IMR-90 (cell line): ENCODE measurements around the gene ADGRL3. TPM values are rescaled to one million over a fixed set of nuclear protein-coding genes. Genes with fewer than 3 reads are reported as not detected.

Experiments
- ATAC-seq: fragments of 200-7000 bp; cut with Tn5 transposase; 2 replicates; pipeline ENCODE4 v1.9.1; 2020; ENCODE audit warnings: low read depth, mild to moderate bottlenecking, moderate library complexity
- BruUV-seq: library from RNA; stranded (reverse); fragments of 400-500 nt; replicated peaks from 2 replicates; lab custom pipeline; 2021; lab: Mats Ljungman, UMichigan
- CTCF ChIA-PET: fragments of 300-600 bp; formaldehyde crosslinking; extraction: SDS; loops from one replicate; lab custom pipeline; 2021; ENCODE audit warnings: antibody characterized with exemption; lab: Yijun Ruan, JAX
- POLR2A ChIA-PET: fragments of 300-600 bp; sonication (Branson Sonifier 250); formaldehyde crosslinking; loops from one replicate; lab custom pipeline; 2022; ENCODE audit warnings: antibody characterized with exemption; ENCODE audit not compliant: unreplicated experiment; lab: Charles Lee
- DNase-seq: peaks from one replicate; pipeline ENCODE4 v3.0.0; 2013
- H2AFZ ChIP-seq: replicated peaks from 2 replicates; pipeline ENCODE3; 2013; ENCODE audit warnings: low read length, mild to moderate bottlenecking; ENCODE audit not compliant: poor library complexity
- H2AK5ac ChIP-seq: 2 replicates; pipeline ENCODE4 v1.6.1; 2013; ENCODE audit warnings: low read depth, low read length, inconsistent platforms
- H2AK9ac ChIP-seq: replicated peaks from 2 replicates; pipeline ENCODE3; 2013; ENCODE audit warnings: mild to moderate bottlenecking, low read depth, low read length, moderate library complexity; ENCODE audit not compliant: poor library complexity
- H2BK120ac ChIP-seq: 2 replicates; pipeline ENCODE4 v1.6.1; 2013; ENCODE audit warnings: low read depth, low read length, inconsistent platforms
- H2BK15ac ChIP-seq: 3 replicates; pipeline ENCODE4 v1.6.1; 2013; ENCODE audit warnings: low read depth, low read length, inconsistent platforms
- H2BK20ac ChIP-seq: 2 replicates; pipeline ENCODE4 v1.6.1; 2013; ENCODE audit warnings: low read depth, mild to moderate bottlenecking, inconsistent platforms, low read length, moderate library complexity
- H2BK5ac ChIP-seq: 2 replicates; pipeline ENCODE4 v1.6.1; 2013; ENCODE audit warnings: mild to moderate bottlenecking, low read depth, low read length, inconsistent platforms; ENCODE audit not compliant: poor library complexity, severe bottlenecking
- H3K14ac ChIP-seq: replicated peaks from 2 replicates; pipeline ENCODE4 v1.6.1; 2013; ENCODE audit warnings: low read depth, low read length, inconsistent platforms
- H3K18ac ChIP-seq: 2 replicates; pipeline ENCODE4 v1.6.1; 2013; ENCODE audit warnings: low read depth, low read length, control low read depth
- H3K23ac ChIP-seq: 2 replicates; pipeline ENCODE4 v1.6.1; 2013; ENCODE audit warnings: low read depth, low read length, inconsistent platforms
- H3K27ac ChIP-seq: 2 replicates; pipeline ENCODE4 v1.5.1; 2013; ENCODE audit warnings: mild to moderate bottlenecking, control low read depth, low read length; ENCODE audit not compliant: insufficient read depth
- H3K27me3 ChIP-seq: 2 replicates; pipeline ENCODE4 v1.6.1; 2013; ENCODE audit warnings: low read length; ENCODE audit not compliant: control insufficient read depth, insufficient read depth
- H3K36me3 ChIP-seq: 2 replicates; pipeline ENCODE4 v1.6.1; 2013; ENCODE audit warnings: low read length, mixed read lengths; ENCODE audit not compliant: control insufficient read depth, insufficient read depth
- H3K4ac ChIP-seq: 2 replicates; pipeline ENCODE4 v1.6.1; 2013; ENCODE audit warnings: low read depth, low read length, inconsistent platforms
- H3K4me1 ChIP-seq: 2 replicates; pipeline ENCODE4 v1.6.1; 2013; ENCODE audit warnings: low read length, mixed read lengths; ENCODE audit not compliant: control insufficient read depth, insufficient read depth
- H3K4me2 ChIP-seq: 2 replicates; pipeline ENCODE4 v1.6.1; 2013; ENCODE audit warnings: low read depth, mild to moderate bottlenecking, control low read depth, low read length, moderate library complexity
- H3K4me3 ChIP-seq: 2 replicates; pipeline ENCODE4 v1.5.1; 2013; ENCODE audit warnings: low read depth, mild to moderate bottlenecking, control low read depth, low read length, moderate library complexity; ENCODE audit not compliant: insufficient read depth
- H3K56ac ChIP-seq: 2 replicates; pipeline ENCODE4 v1.6.1; 2013; ENCODE audit warnings: low read length, inconsistent platforms; ENCODE audit not compliant: insufficient read depth; ENCODE audit errors: extremely low read depth
- H3K79me1 ChIP-seq, 2 experiments: 2 replicates each; pipeline ENCODE4 v1.6.1; 2013; ENCODE audit warnings: low read length in 2 of 2, inconsistent platforms in 1 of 2, low read depth in 1 of 2
- H3K9ac ChIP-seq: 2 replicates; pipeline ENCODE4 v1.6.1; 2013; ENCODE audit warnings: low read depth, low read length, control low read depth
- H3K9me1 ChIP-seq: 2 replicates; pipeline ENCODE4 v1.6.1; 2013; ENCODE audit warnings: low read length, inconsistent platforms; ENCODE audit not compliant: insufficient read depth
- H3K9me3 ChIP-seq: 2 replicates; pipeline ENCODE4 v1.6.1; 2013; ENCODE audit warnings: low read length; ENCODE audit not compliant: control insufficient read depth, insufficient read depth
- H4K20me1 ChIP-seq: 2 replicates; pipeline ENCODE4 v1.6.1; 2013; ENCODE audit warnings: low read length, inconsistent platforms; ENCODE audit not compliant: insufficient read depth
- H4K5ac ChIP-seq: 2 replicates; pipeline ENCODE4 v1.6.1; 2013; ENCODE audit warnings: mild to moderate bottlenecking, low read depth, low read length, control low read depth
- H4K8ac ChIP-seq, 2 experiments: 2 replicates each; pipeline ENCODE4 v1.6.1; 2013; ENCODE audit warnings: low read depth in 2 of 2, low read length in 2 of 2, control low read depth in 1 of 2, inconsistent platforms in 1 of 2
- H4K91ac ChIP-seq: 2 replicates; pipeline ENCODE4 v1.6.1; 2013; ENCODE audit warnings: low read depth, low read length, inconsistent platforms; ENCODE audit not compliant: insufficient read depth
- BHLHE40 ChIP-seq: fragments of 150-350 bp; IDR thresholded peaks from 2 replicates; pipeline ENCODE4 v1.6.1; 2016; ENCODE audit warnings: mild to moderate bottlenecking, low read depth, low read length
- CEBPB ChIP-seq: IDR thresholded peaks from 2 replicates; pipeline ENCODE4 v1.6.1; 2012; ENCODE audit warnings: low read depth, low read length, improper control_type of control experiment
- FOS ChIP-seq: fragments of 150-350 bp; IDR thresholded peaks from 2 replicates; pipeline ENCODE4 v1.6.1; 2016; ENCODE audit warnings: low read depth, low read length
- MXI1 ChIP-seq: IDR thresholded peaks from 2 replicates; pipeline ENCODE4 v1.6.1; 2012; ENCODE audit warnings: low read depth, mild to moderate bottlenecking, low read length, moderate library complexity, borderline replicate concordance
- NFE2L2 ChIP-seq: fragments of 150-350 bp; IDR thresholded peaks from 2 replicates; pipeline ENCODE4 v1.6.1; 2016; ENCODE audit warnings: low read depth, mild to moderate bottlenecking, low read length
- RAD21 ChIP-seq: IDR thresholded peaks from 2 replicates; pipeline ENCODE4 v1.6.1; 2012; ENCODE audit warnings: low read length, improper control_type of control experiment
- RFX5 ChIP-seq: IDR thresholded peaks from 2 replicates; pipeline ENCODE4 v1.8.0; 2012; ENCODE audit warnings: low read depth, mild to moderate bottlenecking, low read length, moderate library complexity
- WGBS, 2 experiments: methylation state at CpG; one replicate each; pipeline versions ENCODE4 v1.1.5 to v1.1.7; 2013; ENCODE audit warnings: missing lambda C conversion rate in 2 of 2; ENCODE audit not compliant: insufficient read length in 1 of 2; ENCODE audit errors: extremely low coverage in 2 of 2; 5-methylcytosine and 5-hydroxymethylcytosine counted together
- dilution Hi-C: fragments of 300-500 bp; cut with HindIII; formaldehyde crosslinking; loops from one replicate; pipeline ENCODE4 v1.14.3; 2018; ENCODE audit warnings: low sequenced_read_pairs; ENCODE audit not compliant: unreplicated experiment
- in situ Hi-C: fragments of 300-500 bp; cut with MboI; formaldehyde crosslinking; loops from 3 replicates; pipeline ENCODE4 v1.14.3; 2019; ENCODE audit warnings: low sequenced_read_pairs, inconsistent platforms, mixed read lengths
- intact Hi-C: fragments of 100-400 bp; cut with micrococcal nuclease; formaldehyde crosslinking; loops from 2 replicates; pipeline ENCODE4 v1.10.0; 2022
- polyA plus RNA-seq, 3 experiments: library from polyadenylated mRNA; depleted of rRNA; stranded (reverse); fragments of >200 nt; gene quantifications; 2 replicates each; pipeline ENCODE4 v1.2.3, GENCODE V29; 2012; ENCODE audit warnings: low replicate concordance in 1 of 3
- total RNA-seq: library from RNA; depleted of rRNA; stranded (reverse); fragments of >200 nt; gene quantifications from 2 replicates; pipeline ENCODE4 v1.2.3, GENCODE V29; 2012
- TF ChIP-seq, protein P1 (sequence below): fragments of 150-350 bp; IDR thresholded peaks from 2 replicates; pipeline ENCODE4 v1.6.1; 2017; ENCODE audit warnings: mild to moderate bottlenecking, antibody characterized with exemption, low read length, low read depth
- TF ChIP-seq, protein P2 (sequence below): conservative IDR thresholded peaks from 2 replicates; pipeline ENCODE4 v1.5.1; 2012; ENCODE audit warnings: mild to moderate bottlenecking, low read depth, low read length, improper control_type of control experiment
- TF ChIP-seq, protein P3 (sequence below): fragments of 150-350 bp; IDR thresholded peaks from 2 replicates; pipeline ENCODE4 v1.6.1; 2016; ENCODE audit warnings: low read depth, mild to moderate bottlenecking, low read length, moderate library complexity, borderline replicate concordance

ADGRL3 gene
- total and polyA plus RNA-seq, 2 of the 4 experiments (the other 2 are of a cell fraction) = 0.46 to 2.5 TPM

DNA sequence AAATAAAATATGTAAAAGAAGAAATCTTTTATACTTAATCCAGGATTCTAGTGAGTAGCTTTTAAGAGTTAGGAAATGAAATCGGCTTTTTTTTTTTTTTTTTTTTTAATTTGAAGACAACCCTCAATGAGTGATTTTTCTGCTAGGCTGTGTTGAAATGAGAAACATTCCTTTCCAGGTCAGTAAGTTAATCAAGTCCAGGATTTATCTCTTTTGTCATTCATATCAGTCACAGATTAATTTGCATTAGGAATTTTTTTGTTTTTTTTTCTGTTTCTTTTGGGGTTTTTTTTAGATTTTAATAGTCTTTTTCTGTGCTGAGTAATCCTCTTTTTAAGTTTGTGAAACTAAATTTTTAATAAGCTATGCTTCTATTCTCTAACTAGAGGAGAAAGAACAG lies 448.1 kb downstream of the ADGRL3 start:
- CTCF ChIA-PET = no interaction called here
- Histone ChIP-seq H2AFZ (no peak overlapping the region), H3K9ac (no peak overlapping the region), H3K27ac (no peak overlapping the region), H4K5ac (no peak overlapping the region), H3K9me3 (no peaks in the 10 kb centered on the region), H3K56ac (no peak overlapping the region), H3K4me1 (no peaks in the 10 kb centered on the region), H2BK15ac (no peak overlapping the region), H4K20me1 (no peaks in the 10 kb centered on the region), H3K14ac (no peak overlapping the region), H3K18ac (no peak overlapping the region), H3K4me3 (no peak overlapping the region), H2BK5ac (no peak overlapping the region), H4K8ac (no peak overlapping the region), H2BK20ac (no peak overlapping the region), H3K4me2 (no peak overlapping the region), H2BK120ac (no peak overlapping the region), H4K91ac (no peak overlapping the region), H3K36me3 (no peaks in the 10 kb centered on the region), H3K27me3 (no peaks in the 10 kb centered on the region), H3K9me1 (no peaks in the 10 kb centered on the region), H3K23ac (no peak overlapping the region), H3K4ac (no peak overlapping the region), H2AK9ac (no peak overlapping the region), H3K79me1 (no peaks in the 10 kb centered on the region), H2AK5ac (no peak overlapping the region)
- no peak for TF ChIP-seq RFX5
- TF ChIP-seq, protein P1, sequence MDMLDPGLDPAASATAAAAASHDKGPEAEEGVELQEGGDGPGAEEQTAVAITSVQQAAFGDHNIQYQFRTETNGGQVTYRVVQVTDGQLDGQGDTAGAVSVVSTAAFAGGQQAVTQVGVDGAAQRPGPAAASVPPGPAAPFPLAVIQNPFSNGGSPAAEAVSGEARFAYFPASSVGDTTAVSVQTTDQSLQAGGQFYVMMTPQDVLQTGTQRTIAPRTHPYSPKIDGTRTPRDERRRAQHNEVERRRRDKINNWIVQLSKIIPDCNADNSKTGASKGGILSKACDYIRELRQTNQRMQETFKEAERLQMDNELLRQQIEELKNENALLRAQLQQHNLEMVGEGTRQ = no peak
- TF ChIP-seq, protein P2, sequence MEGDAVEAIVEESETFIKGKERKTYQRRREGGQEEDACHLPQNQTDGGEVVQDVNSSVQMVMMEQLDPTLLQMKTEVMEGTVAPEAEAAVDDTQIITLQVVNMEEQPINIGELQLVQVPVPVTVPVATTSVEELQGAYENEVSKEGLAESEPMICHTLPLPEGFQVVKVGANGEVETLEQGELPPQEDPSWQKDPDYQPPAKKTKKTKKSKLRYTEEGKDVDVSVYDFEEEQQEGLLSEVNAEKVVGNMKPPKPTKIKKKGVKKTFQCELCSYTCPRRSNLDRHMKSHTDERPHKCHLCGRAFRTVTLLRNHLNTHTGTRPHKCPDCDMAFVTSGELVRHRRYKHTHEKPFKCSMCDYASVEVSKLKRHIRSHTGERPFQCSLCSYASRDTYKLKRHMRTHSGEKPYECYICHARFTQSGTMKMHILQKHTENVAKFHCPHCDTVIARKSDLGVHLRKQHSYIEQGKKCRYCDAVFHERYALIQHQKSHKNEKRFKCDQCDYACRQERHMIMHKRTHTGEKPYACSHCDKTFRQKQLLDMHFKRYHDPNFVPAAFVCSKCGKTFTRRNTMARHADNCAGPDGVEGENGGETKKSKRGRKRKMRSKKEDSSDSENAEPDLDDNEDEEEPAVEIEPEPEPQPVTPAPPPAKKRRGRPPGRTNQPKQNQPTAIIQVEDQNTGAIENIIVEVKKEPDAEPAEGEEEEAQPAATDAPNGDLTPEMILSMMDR = no peak
- TF ChIP-seq FOS = no peak
- TF ChIP-seq BHLHE40 = no peak
- no peak for TF ChIP-seq NFE2L2
- no peak for TF ChIP-seq CEBPB
- TF ChIP-seq MXI1 = no peak
- TF ChIP-seq, protein P3, sequence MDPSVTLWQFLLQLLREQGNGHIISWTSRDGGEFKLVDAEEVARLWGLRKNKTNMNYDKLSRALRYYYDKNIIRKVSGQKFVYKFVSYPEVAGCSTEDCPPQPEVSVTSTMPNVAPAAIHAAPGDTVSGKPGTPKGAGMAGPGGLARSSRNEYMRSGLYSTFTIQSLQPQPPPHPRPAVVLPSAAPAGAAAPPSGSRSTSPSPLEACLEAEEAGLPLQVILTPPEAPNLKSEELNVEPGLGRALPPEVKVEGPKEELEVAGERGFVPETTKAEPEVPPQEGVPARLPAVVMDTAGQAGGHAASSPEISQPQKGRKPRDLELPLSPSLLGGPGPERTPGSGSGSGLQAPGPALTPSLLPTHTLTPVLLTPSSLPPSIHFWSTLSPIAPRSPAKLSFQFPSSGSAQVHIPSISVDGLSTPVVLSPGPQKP = no peak
- TF ChIP-seq RAD21 = no peak
- POLR2A ChIA-PET = no interaction called here
- WGBS, 2 experiments = no CpG with 5 or more reads among the region's 1 CpG
- ATAC-seq = no peak
- in situ Hi-C loops (no loop called here), dilution Hi-C loops (no loop called here), intact Hi-C loops (no loop called here)
- DNase-seq = no peak
- no TSS peak for BruUV-seq
